ENCODE data around the gene TMX4. TPM values are rescaled to one million over a fixed set of nuclear protein-coding genes. Genes with fewer than 3 reads are reported as not detected.

TMX4 gene
- total and polyA plus RNA-seq, 4 donors: 12.6 to 17.3 (median 15.9) TPM

DNA sequence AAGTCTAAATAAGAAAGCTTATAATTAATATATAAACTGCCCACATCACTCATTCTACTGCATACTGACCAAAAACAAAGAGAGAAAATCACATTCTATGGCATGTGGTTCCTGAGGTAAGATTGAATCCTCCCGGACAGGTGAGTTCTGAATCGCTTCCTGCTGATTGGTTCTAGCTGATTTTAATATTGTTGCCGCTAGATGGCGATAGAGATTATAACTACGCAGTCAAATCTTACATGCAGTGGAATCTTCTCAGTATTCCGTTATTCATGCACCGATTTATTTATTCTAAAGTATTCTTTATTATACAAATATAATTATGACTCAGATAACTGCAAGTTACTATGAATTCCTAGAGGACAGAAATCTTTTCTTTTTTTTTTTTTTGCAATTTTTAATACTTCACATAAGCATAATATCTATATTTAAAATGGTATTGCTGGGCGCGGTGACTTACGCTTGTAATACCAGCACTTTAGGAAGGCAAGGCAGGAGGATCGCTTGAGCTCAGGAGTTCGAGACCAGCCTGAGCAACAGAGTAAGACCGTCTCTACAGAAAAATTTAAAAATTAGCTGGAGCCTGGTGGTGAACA lies 24.2 kb upstream of the TMX4 start:
- 28% methylated on average over 13 of the region's 13 CpGs for WGBS
- H3K9me3 ChIP-seq (ENCODE audit: control insufficient read depth in 4 of 4, low read length in 3 of 4): no peaks in the 10 kb centered on the region
- H3K4me3 ChIP-seq (ENCODE audit: low read depth in 1 of 3, low read length in 3 of 3): no peak overlapping the region
- H3K27ac ChIP-seq (ENCODE audit: low read depth in 1 of 2, low read length in 2 of 2): no peak overlapping the region
- H3K36me3 ChIP-seq (ENCODE audit: control insufficient read depth in 4 of 4, insufficient read depth in 3 of 4, low read depth in 1 of 4, low read length in 3 of 4): peaks cover 0 to 2% (median 0%) of the 10 kb centered on the region in 4 donors
- TF ChIP-seq RAD21 (IDR thresholded peaks at IDR 0.05) (peak; percentile 88), HNF4A (conservative IDR thresholded peaks at IDR 0.05) (peak in 1 of 2 donors; percentile 2), NR2F2 (IDR thresholded peaks at IDR 0.05) (no peak), CTCF (IDR thresholded peaks at IDR 0.05; ENCODE audit: low read depth, low read length, missing input control) (peak; percentile 67), RXRA (IDR thresholded peaks at IDR 0.05) (no peak)
- TF ChIP-seq, protein P1, sequence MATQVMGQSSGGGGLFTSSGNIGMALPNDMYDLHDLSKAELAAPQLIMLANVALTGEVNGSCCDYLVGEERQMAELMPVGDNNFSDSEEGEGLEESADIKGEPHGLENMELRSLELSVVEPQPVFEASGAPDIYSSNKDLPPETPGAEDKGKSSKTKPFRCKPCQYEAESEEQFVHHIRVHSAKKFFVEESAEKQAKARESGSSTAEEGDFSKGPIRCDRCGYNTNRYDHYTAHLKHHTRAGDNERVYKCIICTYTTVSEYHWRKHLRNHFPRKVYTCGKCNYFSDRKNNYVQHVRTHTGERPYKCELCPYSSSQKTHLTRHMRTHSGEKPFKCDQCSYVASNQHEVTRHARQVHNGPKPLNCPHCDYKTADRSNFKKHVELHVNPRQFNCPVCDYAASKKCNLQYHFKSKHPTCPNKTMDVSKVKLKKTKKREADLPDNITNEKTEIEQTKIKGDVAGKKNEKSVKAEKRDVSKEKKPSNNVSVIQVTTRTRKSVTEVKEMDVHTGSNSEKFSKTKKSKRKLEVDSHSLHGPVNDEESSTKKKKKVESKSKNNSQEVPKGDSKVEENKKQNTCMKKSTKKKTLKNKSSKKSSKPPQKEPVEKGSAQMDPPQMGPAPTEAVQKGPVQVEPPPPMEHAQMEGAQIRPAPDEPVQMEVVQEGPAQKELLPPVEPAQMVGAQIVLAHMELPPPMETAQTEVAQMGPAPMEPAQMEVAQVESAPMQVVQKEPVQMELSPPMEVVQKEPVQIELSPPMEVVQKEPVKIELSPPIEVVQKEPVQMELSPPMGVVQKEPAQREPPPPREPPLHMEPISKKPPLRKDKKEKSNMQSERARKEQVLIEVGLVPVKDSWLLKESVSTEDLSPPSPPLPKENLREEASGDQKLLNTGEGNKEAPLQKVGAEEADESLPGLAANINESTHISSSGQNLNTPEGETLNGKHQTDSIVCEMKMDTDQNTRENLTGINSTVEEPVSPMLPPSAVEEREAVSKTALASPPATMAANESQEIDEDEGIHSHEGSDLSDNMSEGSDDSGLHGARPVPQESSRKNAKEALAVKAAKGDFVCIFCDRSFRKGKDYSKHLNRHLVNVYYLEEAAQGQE (IDR thresholded peaks at IDR 0.05): peak; percentile 20
- DNase-seq (ENCODE audit: low spot score): no peak
- peaks cover 3% of the 10 kb centered on the region in 4 donors for H3K4me1 ChIP-seq (ENCODE audit: control insufficient read depth in 4 of 4, insufficient read depth in 4 of 4, low read length in 3 of 4)
- H3K9ac ChIP-seq (ENCODE audit: low read depth in 1 of 2, low read length in 2 of 2): no peak overlapping the region
- no peaks in the 10 kb centered on the region for H3K27me3 ChIP-seq (ENCODE audit: control insufficient read depth in 4 of 4, insufficient read depth in 4 of 4, low read length in 3 of 4)

DNA sequence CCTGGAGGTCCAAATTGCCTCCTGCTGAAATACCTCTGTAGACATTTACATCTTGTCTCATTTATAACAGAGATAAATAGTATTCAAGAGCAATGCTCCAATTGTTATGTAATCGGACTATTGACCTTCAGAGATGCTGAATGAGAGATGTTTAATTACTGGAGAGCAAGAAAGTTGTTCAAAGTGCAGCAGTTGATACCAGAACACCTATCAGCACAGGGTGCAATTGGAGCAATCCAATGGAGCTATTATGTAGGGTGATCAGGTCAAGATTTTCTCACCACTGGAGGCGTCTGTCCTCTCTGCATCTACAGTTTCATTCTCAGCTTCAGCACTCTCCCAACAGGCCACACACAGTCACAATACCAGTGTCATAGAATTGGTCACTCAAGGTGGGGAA lies 19.5 kb upstream of the TMX4 start:
- WGBS: 32% methylated on average over 2 of the region's 2 CpGs
- Histone ChIP-seq H3K27ac (ENCODE audit: low read depth in 1 of 2, low read length in 2 of 2) (no peak overlapping the region), H3K4me3 (ENCODE audit: low read depth in 1 of 3, low read length in 3 of 3) (no peak overlapping the region), H3K27me3 (ENCODE audit: control insufficient read depth in 4 of 4, insufficient read depth in 4 of 4, low read length in 3 of 4) (no peaks in the 10 kb centered on the region), H3K9ac (ENCODE audit: low read depth in 1 of 2, low read length in 2 of 2) (no peak overlapping the region), H3K36me3 (ENCODE audit: control insufficient read depth in 4 of 4, insufficient read depth in 3 of 4, low read depth in 1 of 4, low read length in 3 of 4) (no peaks in the 10 kb centered on the region), H3K9me3 (ENCODE audit: control insufficient read depth in 4 of 4, low read length in 3 of 4) (no peaks in the 10 kb centered on the region), H3K4me1 (ENCODE audit: control insufficient read depth in 4 of 4, insufficient read depth in 4 of 4, low read length in 3 of 4) (peaks cover under 1 to 3% (median 3%) of the 10 kb centered on the region in 4 donors)
- no peak for DNase-seq (ENCODE audit: low spot score)
- TF ChIP-seq RXRA (IDR thresholded peaks at IDR 0.05): peak; percentile 69 to 78
- no peak for TF ChIP-seq ZBTB33 (IDR thresholded peaks at IDR 0.05)
- no peak for TF ChIP-seq CTCF (IDR thresholded peaks at IDR 0.05; ENCODE audit: low read depth, low read length, missing input control)
- no peak for TF ChIP-seq NR2F2 (IDR thresholded peaks at IDR 0.05)
- peak; percentile 74 for TF ChIP-seq SP1 (IDR thresholded peaks at IDR 0.05)
- no peak for TF ChIP-seq MAX (IDR thresholded peaks at IDR 0.05)
- no peak for TF ChIP-seq FOXA1 (IDR thresholded peaks at IDR 0.05)
- no peak for TF ChIP-seq GABPA (IDR thresholded peaks at IDR 0.05 in 1 of 2, conservative IDR thresholded peaks at IDR 0.05 in 1 of 2)
- TF ChIP-seq FOXA2 (IDR thresholded peaks at IDR 0.05): no peak
- TF ChIP-seq, protein P1 (IDR thresholded peaks at IDR 0.05): no peak
- TF ChIP-seq RAD21 (IDR thresholded peaks at IDR 0.05): peak in 1 of 2 donors; percentile 46
- TF ChIP-seq YY1 (IDR thresholded peaks at IDR 0.05): peak; percentile 34
- peak in 1 of 2 donors; percentile 57 for TF ChIP-seq JUND (IDR thresholded peaks at IDR 0.05)
- TF ChIP-seq HNF4G (IDR thresholded peaks at IDR 0.05): peak; percentile 75
- no peak for TF ChIP-seq EGR1 (IDR thresholded peaks at IDR 0.05; ENCODE audit: low read depth in 2 of 2)
- TF ChIP-seq TAF1 (conservative IDR thresholded peaks at IDR 0.05): no peak
- TF ChIP-seq, protein P2, sequence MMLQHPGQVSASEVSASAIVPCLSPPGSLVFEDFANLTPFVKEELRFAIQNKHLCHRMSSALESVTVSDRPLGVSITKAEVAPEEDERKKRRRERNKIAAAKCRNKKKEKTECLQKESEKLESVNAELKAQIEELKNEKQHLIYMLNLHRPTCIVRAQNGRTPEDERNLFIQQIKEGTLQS (IDR thresholded peaks at IDR 0.05): peak; percentile 23
